ENCODE results near the gene SNRNP70. TPM values are rescaled to one million over a fixed set of nuclear protein-coding genes. Genes with fewer than 3 reads are reported as not detected.

SNRNP70 gene
- total and polyA plus RNA-seq, 2 experiments from 2014 or later = 243 to 361 TPM

- Mint-ChIP-seq H3K9me3 (no peaks in the 10 kb centered on the region; the same call in 2 of the 3 replicates), H3K4me1 (peaks cover 24% of the 10 kb centered on the region), H3K4me3 (no peak overlapping the region), H3K36me3 (ENCODE audit: low read depth) (peaks cover 37% of the 10 kb centered on the region), H3K27ac (no peak overlapping the region), H3K27me3 (ENCODE audit: insufficient read depth, low read depth, poor library complexity) (peaks cover 24% of the 10 kb centered on the region)
- Histone ChIP-seq H3K27ac (ENCODE audit: low read depth) (no peak overlapping the region), H4K20me1 (replicated peaks; ENCODE audit: insufficient read depth) (peaks cover 28% of the 10 kb centered on the region; the same call in 1 of the 2 replicates), H2AFZ (no peak overlapping the region), H3F3A (replicated peaks; ENCODE audit: low read depth) (peaks cover 30% of the 10 kb centered on the region), H3K9me2 (ENCODE audit: insufficient read depth) (no peaks in the 10 kb centered on the region), H3K4me3 (no peak overlapping the region), H3K4me2 (no peak overlapping the region), H3K27me3 (ENCODE audit: insufficient read depth) (peaks cover 5% of the 10 kb centered on the region; the same call in 1 of the 2 replicates), H3K79me2 (replicated peaks; ENCODE audit: insufficient read depth) (no peaks in the 10 kb centered on the region), H3K4me1 (ENCODE audit: insufficient read depth) (peaks cover 4% of the 10 kb centered on the region; the same call in 1 of the 2 replicates), H3K36me3 (ENCODE audit: insufficient read depth) (0 out of 2 replicates have a peak, but pooled peaks cover 10% of the 10 kb centered on the region)
- ATAC-seq (no peak), DNase-seq (ENCODE audit: low spot score) (no peak)
- TF ChIP-seq JUNB (IDR thresholded peaks at IDR 0.05; ENCODE audit: unreplicated experiment) (no peak), NANOG (IDR thresholded peaks at IDR 0.05; ENCODE audit: borderline replicate concordance) (no peak), ETS1 (IDR thresholded peaks at IDR 0.05) (no peak), REST (IDR thresholded peaks at IDR 0.05; ENCODE audit: unreplicated experiment) (no peak), POLR2AphosphoS5 (IDR thresholded peaks at IDR 0.05; ENCODE audit: low read depth) (no peak), EZH2 (IDR thresholded peaks at IDR 0.05; ENCODE audit: low read depth, unreplicated experiment) (no peak), EZH2phosphoT487 (IDR thresholded peaks at IDR 0.05; ENCODE audit: unreplicated experiment) (no peak), CREB1 (CRISPR knock-in tag; IDR thresholded peaks at IDR 0.05; ENCODE audit: low read depth) (no peak), ZNF114 (CRISPR knock-in tag; IDR thresholded peaks at IDR 0.05) (no peak), ZNF331 (CRISPR knock-in tag; IDR thresholded peaks at IDR 0.05; ENCODE audit: low read depth) (no peak), CTCF (conservative IDR thresholded peaks at IDR 0.05; ENCODE audit: low read depth in 2 of 2) (no peak), STAT1 (IDR thresholded peaks at IDR 0.05; ENCODE audit: unreplicated experiment) (no peak), ZNF462 (CRISPR knock-in tag; IDR thresholded peaks at IDR 0.05) (no peak)
These were observed 25.3 kb downstream of the SNRNP70 start for GRCh38 chr19:49110567-49110966.

All from GM23338 (cell line).